ENCODE data around the gene NOS1AP.

NOS1AP gene

DNA sequence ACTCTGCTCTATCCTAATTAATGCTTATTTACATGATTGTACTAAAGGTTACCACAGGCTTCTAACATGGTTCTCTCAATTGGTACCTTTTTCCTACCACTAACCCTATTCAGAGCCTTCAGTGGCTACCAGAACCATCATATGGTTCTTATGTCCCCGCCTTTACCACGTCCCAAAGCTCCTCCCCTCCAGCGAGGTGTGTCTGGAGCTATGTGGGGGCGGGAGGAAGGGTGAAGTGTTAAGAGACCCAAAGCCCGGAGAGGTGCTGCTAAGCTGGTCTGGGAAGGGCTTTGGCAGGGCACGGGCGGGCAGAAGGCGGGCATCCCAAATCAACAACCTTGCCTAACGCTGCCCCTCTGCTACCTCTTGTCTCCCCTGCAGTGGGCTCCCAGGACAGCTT lies 297.2 kb downstream of the NOS1AP start:
- TF ChIP-seq MYC (IDR thresholded peaks at IDR 0.05; ENCODE audit: low read depth, low read length) (no peak), POLR2A (IDR thresholded peaks at IDR 0.05; ENCODE audit: extremely low read depth, insufficient read length) (no peak)
- TF ChIP-seq, protein P1, sequence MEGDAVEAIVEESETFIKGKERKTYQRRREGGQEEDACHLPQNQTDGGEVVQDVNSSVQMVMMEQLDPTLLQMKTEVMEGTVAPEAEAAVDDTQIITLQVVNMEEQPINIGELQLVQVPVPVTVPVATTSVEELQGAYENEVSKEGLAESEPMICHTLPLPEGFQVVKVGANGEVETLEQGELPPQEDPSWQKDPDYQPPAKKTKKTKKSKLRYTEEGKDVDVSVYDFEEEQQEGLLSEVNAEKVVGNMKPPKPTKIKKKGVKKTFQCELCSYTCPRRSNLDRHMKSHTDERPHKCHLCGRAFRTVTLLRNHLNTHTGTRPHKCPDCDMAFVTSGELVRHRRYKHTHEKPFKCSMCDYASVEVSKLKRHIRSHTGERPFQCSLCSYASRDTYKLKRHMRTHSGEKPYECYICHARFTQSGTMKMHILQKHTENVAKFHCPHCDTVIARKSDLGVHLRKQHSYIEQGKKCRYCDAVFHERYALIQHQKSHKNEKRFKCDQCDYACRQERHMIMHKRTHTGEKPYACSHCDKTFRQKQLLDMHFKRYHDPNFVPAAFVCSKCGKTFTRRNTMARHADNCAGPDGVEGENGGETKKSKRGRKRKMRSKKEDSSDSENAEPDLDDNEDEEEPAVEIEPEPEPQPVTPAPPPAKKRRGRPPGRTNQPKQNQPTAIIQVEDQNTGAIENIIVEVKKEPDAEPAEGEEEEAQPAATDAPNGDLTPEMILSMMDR (IDR thresholded peaks at IDR 0.05; ENCODE audit: low read depth, low read length), result no peak
- H3K4me3 ChIP-seq (ENCODE audit: low read depth, low read length), result no peak overlapping the region
- no peak for DNase-seq (ENCODE audit: low read depth)

DNA sequence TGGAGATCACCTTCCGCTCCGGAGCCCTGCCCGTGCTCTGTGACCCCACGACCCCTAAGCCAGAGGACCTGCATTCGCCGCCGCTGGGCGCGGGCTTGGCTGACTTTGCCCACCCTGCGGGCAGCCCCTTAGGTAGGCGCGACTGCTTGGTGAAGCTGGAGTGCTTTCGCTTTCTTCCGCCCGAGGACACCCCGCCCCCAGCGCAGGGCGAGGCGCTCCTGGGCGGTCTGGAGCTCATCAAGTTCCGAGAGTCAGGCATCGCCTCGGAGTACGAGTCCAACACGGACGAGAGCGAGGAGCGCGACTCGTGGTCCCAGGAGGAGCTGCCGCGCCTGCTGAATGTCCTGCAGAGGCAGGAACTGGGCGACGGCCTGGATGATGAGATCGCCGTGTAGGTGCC lies 297.6 kb downstream of the NOS1AP start:
- TF ChIP-seq MYC (IDR thresholded peaks at IDR 0.05; ENCODE audit: low read depth, low read length), result no peak
- TF ChIP-seq, protein P1 (IDR thresholded peaks at IDR 0.05; ENCODE audit: low read depth, low read length), result no peak
- no peak overlapping the region for H3K4me3 ChIP-seq (ENCODE audit: low read depth, low read length)
- DNase-seq (ENCODE audit: low read depth), result no peak

DNA sequence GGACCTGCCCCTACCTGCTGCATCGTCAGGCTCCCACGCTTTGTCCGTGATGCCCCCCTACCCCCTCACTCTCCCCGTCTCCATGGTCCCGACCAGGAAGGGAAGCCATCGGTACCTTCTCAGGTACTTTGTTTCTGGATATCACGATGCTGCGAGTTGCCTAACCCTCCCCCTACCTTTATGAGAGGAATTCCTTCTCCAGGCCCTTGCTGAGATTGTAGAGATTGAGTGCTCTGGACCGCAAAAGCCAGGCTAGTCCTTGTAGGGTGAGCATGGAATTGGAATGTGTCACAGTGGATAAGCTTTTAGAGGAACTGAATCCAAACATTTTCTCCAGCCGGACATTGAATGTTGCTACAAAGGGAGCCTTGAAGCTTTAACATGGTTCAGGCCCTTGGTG lies 298.3 kb downstream of the NOS1AP start:
- TF ChIP-seq, protein P1 (IDR thresholded peaks at IDR 0.05; ENCODE audit: low read depth, low read length), result no peak
- no peak for TF ChIP-seq MYC (IDR thresholded peaks at IDR 0.05; ENCODE audit: low read depth, low read length)
- no peak overlapping the region for H3K4me3 ChIP-seq (ENCODE audit: low read depth, low read length)
- no peak for DNase-seq (ENCODE audit: low read depth)

DNA sequence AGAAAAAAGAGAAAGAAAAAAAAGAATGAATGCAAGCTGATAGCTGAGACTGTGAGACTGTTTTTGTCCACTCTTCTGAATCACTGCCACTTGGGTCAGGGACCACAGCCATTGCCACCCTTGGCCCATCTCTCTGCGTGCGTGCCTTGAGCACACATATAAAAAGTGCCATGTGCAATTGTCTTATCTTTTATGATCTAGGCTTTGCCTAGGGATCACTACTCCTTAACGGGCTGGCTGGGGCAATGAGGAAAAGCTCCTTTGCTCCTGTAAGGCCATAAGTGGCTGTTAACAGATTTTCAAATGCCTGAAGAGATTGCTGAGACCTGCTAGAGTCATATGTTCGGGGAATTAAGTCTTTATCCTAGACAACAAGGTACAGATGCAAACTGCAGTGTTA lies 299.0 kb downstream of the NOS1AP start:
- no peak for DNase-seq (ENCODE audit: low read depth)
- H3K4me3 ChIP-seq (ENCODE audit: low read depth, low read length), result no peak overlapping the region
- TF ChIP-seq, protein P2, sequence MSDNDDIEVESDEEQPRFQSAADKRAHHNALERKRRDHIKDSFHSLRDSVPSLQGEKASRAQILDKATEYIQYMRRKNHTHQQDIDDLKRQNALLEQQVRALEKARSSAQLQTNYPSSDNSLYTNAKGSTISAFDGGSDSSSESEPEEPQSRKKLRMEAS (IDR thresholded peaks at IDR 0.05; ENCODE audit: low read depth, low read length), result no peak
- TF ChIP-seq, protein P1 (IDR thresholded peaks at IDR 0.05; ENCODE audit: low read depth, low read length), result no peak
- no peak for TF ChIP-seq POLR2A (IDR thresholded peaks at IDR 0.05; ENCODE audit: extremely low read depth, insufficient read length)
- TF ChIP-seq MYC (IDR thresholded peaks at IDR 0.05; ENCODE audit: low read depth, low read length), result no peak

DNA sequence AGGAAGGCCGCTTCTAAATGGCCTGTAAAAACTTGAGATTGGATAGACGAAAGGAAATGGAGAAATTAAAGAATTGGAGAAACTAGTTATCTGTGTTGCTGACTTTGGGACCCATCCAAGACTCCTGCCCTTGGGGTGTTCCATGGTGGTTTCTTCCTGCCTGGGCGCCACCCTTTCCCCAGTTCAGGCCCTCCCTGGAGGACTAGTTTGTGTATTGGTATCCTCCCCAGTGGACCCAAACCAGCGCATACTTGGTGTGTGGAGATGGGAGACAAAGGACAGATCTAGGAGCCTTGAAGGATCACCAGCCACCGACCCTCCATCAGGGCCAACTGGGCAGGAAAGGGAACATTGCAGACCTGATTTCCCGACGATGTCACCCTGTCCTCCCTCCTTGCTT lies 300.1 kb downstream of the NOS1AP start:
- no peak overlapping the region for H3K4me3 ChIP-seq (ENCODE audit: low read depth, low read length)
- TF ChIP-seq, protein P1 (IDR thresholded peaks at IDR 0.05; ENCODE audit: low read depth, low read length), result no peak
- no peak for DNase-seq (ENCODE audit: low read depth)

- DNase-seq (ENCODE audit: low read depth), result no peak
- no peak overlapping the region for H3K4me3 ChIP-seq (ENCODE audit: low read depth, low read length)
- TF ChIP-seq MYC (IDR thresholded peaks at IDR 0.05; ENCODE audit: low read depth, low read length) (no peak), POLR2A (IDR thresholded peaks at IDR 0.05; ENCODE audit: extremely low read depth, insufficient read length) (no peak)
- TF ChIP-seq, protein P2 (IDR thresholded peaks at IDR 0.05; ENCODE audit: low read depth, low read length), result no peak
- TF ChIP-seq, protein P1 (IDR thresholded peaks at IDR 0.05; ENCODE audit: low read depth, low read length), result no peak
These were observed 300.7 kb downstream of the NOS1AP start for GRCh38 chr1:162370161-162370560.
